ENCODE data around the gene SLC25A33.

DNA sequence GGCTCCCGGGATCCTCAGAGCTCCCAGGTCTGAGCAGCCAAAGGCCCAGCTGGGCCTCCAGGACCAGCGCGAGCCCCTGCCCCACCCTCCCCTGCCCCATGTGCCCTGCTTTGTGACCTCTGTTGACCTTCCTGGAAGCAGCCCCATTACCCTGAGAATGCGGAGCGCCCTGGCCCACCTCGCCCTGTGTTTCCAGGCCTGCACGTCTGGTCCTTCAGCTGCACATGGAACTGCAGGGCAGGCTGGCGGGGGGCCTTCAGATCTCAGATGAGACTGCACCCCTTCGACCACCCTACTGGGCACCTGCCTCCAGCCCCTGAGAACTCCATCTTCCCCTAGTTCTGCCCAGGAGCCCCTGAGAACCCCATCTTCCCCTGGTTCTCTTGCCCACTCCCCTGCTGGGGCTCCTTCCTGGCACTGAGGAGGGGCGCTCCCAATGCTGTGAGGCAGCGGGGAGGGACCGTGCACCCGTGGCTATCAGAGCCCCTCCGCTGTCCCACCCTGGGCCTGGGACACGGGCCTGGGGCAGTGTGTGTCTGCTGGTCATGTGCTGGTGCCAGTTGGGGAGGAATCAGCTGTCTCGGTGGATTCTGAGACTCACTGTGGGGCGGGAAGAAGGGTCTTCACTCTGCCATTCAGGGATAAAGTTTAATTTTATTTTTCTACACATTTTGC is 74.5 kb downstream of the SLC25A33 start:
- TF ChIP-seq, protein P1, sequence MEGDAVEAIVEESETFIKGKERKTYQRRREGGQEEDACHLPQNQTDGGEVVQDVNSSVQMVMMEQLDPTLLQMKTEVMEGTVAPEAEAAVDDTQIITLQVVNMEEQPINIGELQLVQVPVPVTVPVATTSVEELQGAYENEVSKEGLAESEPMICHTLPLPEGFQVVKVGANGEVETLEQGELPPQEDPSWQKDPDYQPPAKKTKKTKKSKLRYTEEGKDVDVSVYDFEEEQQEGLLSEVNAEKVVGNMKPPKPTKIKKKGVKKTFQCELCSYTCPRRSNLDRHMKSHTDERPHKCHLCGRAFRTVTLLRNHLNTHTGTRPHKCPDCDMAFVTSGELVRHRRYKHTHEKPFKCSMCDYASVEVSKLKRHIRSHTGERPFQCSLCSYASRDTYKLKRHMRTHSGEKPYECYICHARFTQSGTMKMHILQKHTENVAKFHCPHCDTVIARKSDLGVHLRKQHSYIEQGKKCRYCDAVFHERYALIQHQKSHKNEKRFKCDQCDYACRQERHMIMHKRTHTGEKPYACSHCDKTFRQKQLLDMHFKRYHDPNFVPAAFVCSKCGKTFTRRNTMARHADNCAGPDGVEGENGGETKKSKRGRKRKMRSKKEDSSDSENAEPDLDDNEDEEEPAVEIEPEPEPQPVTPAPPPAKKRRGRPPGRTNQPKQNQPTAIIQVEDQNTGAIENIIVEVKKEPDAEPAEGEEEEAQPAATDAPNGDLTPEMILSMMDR (IDR thresholded peaks at IDR 0.05; ENCODE audit: poor library complexity, severe bottlenecking), result no peak
- no peak for TF ChIP-seq RAD21 (conservative IDR thresholded peaks at IDR 0.05)
- no peak for TF ChIP-seq EZH2 (IDR thresholded peaks at IDR 0.05; ENCODE audit: borderline replicate concordance, insufficient read depth, low read length, poor library complexity, severe bottlenecking)
- TF ChIP-seq POLR2AphosphoS5 (IDR thresholded peaks at IDR 0.05), result no peak
- TF ChIP-seq EP300 (conservative IDR thresholded peaks at IDR 0.05; ENCODE audit: poor library complexity, severe bottlenecking), result no peak
- no peak for TF ChIP-seq MXI1 (conservative IDR thresholded peaks at IDR 0.05; ENCODE audit: poor library complexity, severe bottlenecking)
- TF ChIP-seq SMC3 (conservative IDR thresholded peaks at IDR 0.05; ENCODE audit: poor library complexity), result no peak

Measured in neural cell (in vitro differentiated cells).